VCaP (cell line): Measurements from ENCODE around the gene PHTF2.

Source experiments
- H3K27ac ChIP-seq: fragments of 450-650 bp; 2 replicates; pipeline ENCODE4 v1.5.1; 2017
- TF ChIP-seq, protein P1 (sequence below): fragments of 450-650 bp; conservative IDR thresholded peaks from 2 replicates; pipeline ENCODE4 v1.5.1; 2017; ENCODE audit warnings: mild to moderate bottlenecking, moderate library complexity

The PHTF2 gene

DNA sequence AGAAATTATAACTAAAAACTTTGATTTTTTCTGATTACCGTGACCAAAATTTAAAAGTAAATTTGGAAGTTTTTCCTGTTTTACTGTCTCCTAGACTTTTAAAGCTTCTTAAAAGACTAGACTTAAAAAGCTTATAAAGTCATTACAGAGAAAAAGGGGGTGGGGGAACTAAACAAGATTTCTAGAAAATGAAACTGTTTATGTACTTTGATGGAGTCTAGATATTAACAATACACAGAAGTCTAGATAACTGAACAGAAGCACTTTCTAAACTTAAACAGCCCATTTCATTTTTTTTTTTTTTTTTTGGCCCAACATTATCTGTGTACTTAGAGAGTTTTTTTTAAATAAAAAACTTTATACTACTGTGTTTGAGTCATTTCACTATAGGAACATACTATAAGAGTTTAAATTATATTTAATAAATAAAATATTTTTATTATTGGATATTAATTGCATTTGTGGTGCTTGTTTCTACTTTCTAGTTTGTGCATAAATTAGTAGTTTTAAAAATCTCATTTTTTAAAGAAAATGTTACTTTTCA lies 98.5 kb downstream of the PHTF2 start:
- TF ChIP-seq, protein P1, sequence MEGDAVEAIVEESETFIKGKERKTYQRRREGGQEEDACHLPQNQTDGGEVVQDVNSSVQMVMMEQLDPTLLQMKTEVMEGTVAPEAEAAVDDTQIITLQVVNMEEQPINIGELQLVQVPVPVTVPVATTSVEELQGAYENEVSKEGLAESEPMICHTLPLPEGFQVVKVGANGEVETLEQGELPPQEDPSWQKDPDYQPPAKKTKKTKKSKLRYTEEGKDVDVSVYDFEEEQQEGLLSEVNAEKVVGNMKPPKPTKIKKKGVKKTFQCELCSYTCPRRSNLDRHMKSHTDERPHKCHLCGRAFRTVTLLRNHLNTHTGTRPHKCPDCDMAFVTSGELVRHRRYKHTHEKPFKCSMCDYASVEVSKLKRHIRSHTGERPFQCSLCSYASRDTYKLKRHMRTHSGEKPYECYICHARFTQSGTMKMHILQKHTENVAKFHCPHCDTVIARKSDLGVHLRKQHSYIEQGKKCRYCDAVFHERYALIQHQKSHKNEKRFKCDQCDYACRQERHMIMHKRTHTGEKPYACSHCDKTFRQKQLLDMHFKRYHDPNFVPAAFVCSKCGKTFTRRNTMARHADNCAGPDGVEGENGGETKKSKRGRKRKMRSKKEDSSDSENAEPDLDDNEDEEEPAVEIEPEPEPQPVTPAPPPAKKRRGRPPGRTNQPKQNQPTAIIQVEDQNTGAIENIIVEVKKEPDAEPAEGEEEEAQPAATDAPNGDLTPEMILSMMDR = no peak
- no peak overlapping the region for H3K27ac ChIP-seq

DNA sequence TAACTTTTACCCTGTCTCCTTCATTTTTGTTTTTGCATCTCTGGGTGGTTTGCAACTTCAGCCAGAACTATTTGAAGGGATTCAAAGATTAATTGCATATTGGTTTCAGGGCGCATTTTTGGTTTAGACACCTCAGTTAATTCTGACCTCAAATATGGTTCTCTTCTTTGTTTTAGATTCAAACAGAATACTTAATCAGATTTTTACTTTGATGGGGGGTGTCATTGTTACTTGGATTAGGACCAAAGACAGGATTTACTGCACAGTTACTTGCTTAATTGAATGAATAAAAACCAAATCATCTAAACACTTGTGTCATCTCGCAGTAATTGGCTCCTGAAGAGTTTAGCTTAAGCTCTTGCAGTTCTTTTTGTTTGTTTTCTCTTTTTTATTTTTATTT lies 100.9 kb downstream of the PHTF2 start:
- no peak overlapping the region for H3K27ac ChIP-seq
- TF ChIP-seq, protein P1 = no peak

DNA sequence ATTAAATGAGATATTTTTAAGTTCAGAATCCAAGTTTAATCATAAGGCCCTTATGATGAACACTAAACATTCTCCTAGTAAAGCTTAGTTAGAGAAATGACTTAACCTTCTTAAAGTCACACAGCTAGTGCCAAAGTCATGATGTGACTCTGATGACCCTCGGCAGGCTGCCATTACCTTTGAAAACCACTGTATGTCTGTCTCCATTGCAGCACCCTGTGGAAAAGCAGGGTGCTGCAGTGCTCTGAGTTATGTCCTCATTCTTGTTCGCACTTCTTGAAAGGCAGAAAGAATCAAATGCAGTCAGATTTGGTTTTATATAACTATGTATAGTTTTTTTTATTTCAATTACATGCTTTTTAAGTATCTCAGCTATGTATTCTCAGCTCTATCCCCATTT lies 105.0 kb downstream of the PHTF2 start:
- H3K27ac ChIP-seq = no peak overlapping the region
- TF ChIP-seq, protein P1 = peak; percentile 29

DNA sequence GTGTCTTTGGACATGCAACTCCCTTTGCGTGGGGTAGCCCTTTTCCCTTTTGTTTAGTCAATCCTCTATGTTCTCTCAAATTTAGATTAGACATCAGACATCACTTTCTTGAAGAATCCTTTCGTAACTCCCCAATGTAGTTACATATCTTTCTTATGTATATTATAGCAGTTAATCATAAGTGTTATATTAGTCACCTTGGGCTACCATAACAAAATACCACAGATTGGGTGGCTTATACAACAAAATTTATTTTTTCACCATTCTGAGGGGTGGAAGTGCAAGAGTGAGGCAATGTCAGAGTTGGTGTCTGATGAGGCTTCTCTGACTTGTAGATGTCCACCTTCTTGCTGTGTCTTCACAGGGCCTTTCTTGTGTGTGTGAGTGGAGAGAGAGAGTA lies 105.7 kb downstream of the PHTF2 start:
- TF ChIP-seq, protein P1 = no peak
- no peak overlapping the region for H3K27ac ChIP-seq

DNA sequence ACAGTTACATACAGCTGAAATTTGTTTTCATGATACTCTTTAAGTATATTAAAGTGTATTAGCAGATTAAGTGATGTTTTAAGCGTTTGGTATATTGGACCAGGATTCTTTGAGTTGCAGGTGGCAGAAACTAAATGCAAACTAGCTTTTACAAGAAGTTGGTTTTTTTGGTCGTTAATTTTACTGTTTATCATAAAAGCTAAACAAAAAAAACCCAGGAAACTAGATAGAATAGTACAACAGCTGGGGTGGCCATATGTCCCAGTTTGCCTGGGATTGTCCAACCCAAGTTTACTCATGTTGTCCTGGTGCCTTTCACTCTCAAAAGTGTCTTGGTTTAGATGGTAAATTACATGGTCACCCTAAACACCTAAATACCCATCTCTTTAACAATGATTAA lies 108.7 kb downstream of the PHTF2 start:
- no peak overlapping the region for H3K27ac ChIP-seq
- TF ChIP-seq, protein P1 = no peak

DNA sequence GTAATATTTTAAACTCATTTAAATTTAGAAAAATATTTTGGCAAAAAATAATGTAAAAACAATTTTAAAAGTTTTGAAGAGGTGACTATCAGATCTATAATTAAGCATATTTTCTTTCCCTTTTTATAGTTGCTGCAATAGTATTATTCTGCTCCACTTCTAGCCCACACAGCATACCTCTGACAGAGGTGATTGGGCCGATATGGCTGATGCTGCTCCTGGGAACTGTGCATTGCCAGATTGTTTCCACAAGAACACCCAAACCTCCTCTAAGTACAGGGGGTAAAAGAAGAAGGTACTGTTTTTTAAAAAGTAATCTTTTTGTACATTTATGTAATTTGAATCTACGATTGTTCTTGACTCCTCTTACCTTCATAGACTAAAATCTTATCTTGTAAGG lies 110.1 kb downstream of the PHTF2 start:
- TF ChIP-seq, protein P1 = no peak
- no peak overlapping the region for H3K27ac ChIP-seq

DNA sequence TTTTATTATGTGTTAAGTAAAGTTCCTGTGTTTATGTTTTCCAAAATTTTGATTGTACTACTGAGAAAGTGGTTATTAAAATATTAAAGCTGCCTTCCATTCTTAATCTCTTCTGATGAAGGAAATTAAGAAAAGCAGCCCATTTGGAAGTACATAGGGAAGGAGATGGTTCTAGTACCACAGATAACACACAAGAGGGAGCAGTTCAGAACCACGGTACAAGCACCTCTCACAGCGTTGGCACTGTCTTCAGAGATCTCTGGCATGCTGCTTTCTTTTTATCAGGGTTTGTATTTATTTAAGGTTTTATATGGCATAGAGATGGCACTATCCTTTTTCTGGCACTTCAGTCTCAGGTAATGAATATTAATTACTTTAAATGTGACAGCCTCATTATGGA lies 111.6 kb downstream of the PHTF2 start:
- H3K27ac ChIP-seq = peak overlapping the region; percentile 47; the same call in 1 of the 2 replicates
- TF ChIP-seq, protein P1 = peak; percentile 82
